K562 (cell line): ENCODE data around the gene TNFSF9. TPM values are rescaled to one million over a fixed set of nuclear protein-coding genes. Genes with fewer than 3 reads are reported as not detected.
A peak's percentile ranks its signal among the peaks of the same experiment; 100 is the strongest.

Experiments
- ATF2 ChIP-seq: sonication (generic); formaldehyde crosslinking; IDR thresholded peaks from 2 replicates; pipeline ENCODE4 v1.8.1; 2022; ENCODE audit warnings: missing genetic modification reagents
- COPS2 ChIP-seq: fragments of 450-650 bp; conservative IDR thresholded peaks from 2 replicates; pipeline ENCODE4 v1.6.1; 2016; ENCODE audit warnings: mild to moderate bottlenecking, moderate library complexity
- CTBP1 ChIP-seq: fragments of 450-650 bp; IDR thresholded peaks from 2 replicates; pipeline ENCODE4 v1.6.1; 2016; ENCODE audit warnings: borderline replicate concordance
- EP300 ChIP-seq: IDR thresholded peaks from 2 replicates; pipeline ENCODE4 v1.6.1; 2012; ENCODE audit warnings: low read length, improper control_type of control experiment
- ERF ChIP-seq: fragments of 450-650 bp; formaldehyde crosslinking; IDR thresholded peaks from 2 replicates; pipeline ENCODE4 v1.4.0; 2020; ENCODE audit warnings: mild to moderate bottlenecking, mixed read lengths
- FOXP1 ChIP-seq: sonication (generic); formaldehyde crosslinking; IDR thresholded peaks from 2 replicates; pipeline ENCODE4 v1.8.0; 2022; ENCODE audit warnings: mild to moderate bottlenecking, missing genetic modification reagents
- LEF1 ChIP-seq: fragments of 450-650 bp; IDR thresholded peaks from 2 replicates; pipeline ENCODE4 v1.6.1; 2016; ENCODE audit warnings: mild to moderate bottlenecking
- POU5F1 ChIP-seq: fragments of 150-350 bp; IDR thresholded peaks from 2 replicates; pipeline ENCODE4 v1.6.1; 2014; ENCODE audit warnings: borderline replicate concordance, low read length, low read depth, mild to moderate bottlenecking; ENCODE audit not compliant: partially characterized antibody
- RBBP5 ChIP-seq: fragments of 200-600 bp; sonication (generic); IDR thresholded peaks from 2 replicates; pipeline ENCODE4 v1.6.1; 2012; ENCODE audit warnings: borderline replicate concordance, mild to moderate bottlenecking, low read length, control low read depth, inconsistent platforms; ENCODE audit not compliant: insufficient read depth, poor library complexity, severe bottlenecking
- ZNF318 ChIP-seq, 2 experiments: fragments of 450-650 bp; IDR thresholded peaks; 2 replicates each; pipeline ENCODE4 v1.6.1; 2016; ENCODE audit warnings: mild to moderate bottlenecking in 2 of 2, borderline replicate concordance in 1 of 2, low read depth in 1 of 2, moderate library complexity in 1 of 2
- ZNF586 ChIP-seq: fragments of 450-650 bp; formaldehyde crosslinking; conservative IDR thresholded peaks from 2 replicates; pipeline ENCODE4 v1.4.0; 2020; ENCODE audit warnings: mild to moderate bottlenecking, moderate library complexity
- ZNF589 ChIP-seq: fragments of 200-800 bp; sonication (Bioruptor generic); IDR thresholded peaks from 2 replicates; pipeline ENCODE4 v1.6.1; 2016; ENCODE audit warnings: low read depth, missing genetic modification characterization, missing compliant biosample characterization
- polyA plus RNA-seq, 8 experiments: library from polyadenylated mRNA; depleted of rRNA in 4 of 8; stranded (reverse) in 5 of 8; unstranded in 3 of 8; fragments of >200 nt; fragmentation: Nextera tagmentation in 2 of 8; fragmentation: Illumina TruSeq in 1 of 8; extraction: Ambion mirVana in 2 of 8; extraction: Trizol in 1 of 8; gene quantifications; 2 replicates each; pipeline versions ENCODE4 v1.2.1 to v1.2.3, GENCODE V29; 2011 to 2014; ENCODE audit warnings: inconsistent platforms in 1 of 8, missing spikeins in 1 of 8
- total RNA-seq, 7 experiments: library from RNA; depleted of rRNA in 6 of 7; stranded (reverse); fragments of >200 nt in 6 of 7; fragmentation: Illumina TruSeq in 2 of 7; extraction: Trizol in 2 of 7; gene quantifications; 2 replicates each; pipeline versions ENCODE4 v1.2.1 to v1.2.3, GENCODE V29; 2011 to 2021; ENCODE audit warnings: low replicate concordance in 1 of 7

The TNFSF9 gene
- total and polyA plus RNA-seq, 9 of the 15 experiments (the other 6 are each of a cell fraction or from before 2014, with no cell fraction given), result 1.4 to 17.9 (median 6.5) TPM

- TF ChIP-seq POU5F1 (no peak), ZNF318 (IDR thresholded peaks at IDR 0.05; ENCODE audit: borderline replicate concordance in 1 of 2, low read depth in 1 of 2) (no peak), ERF (CRISPR knock-in tag) (no peak), FOXP1 (CRISPR knock-in tag) (no peak), EP300 (peak; percentile 34; the same call in 1 of the 2 replicates), ATF2 (CRISPR knock-in tag) (no peak), CTBP1 (peak; percentile 39; the same call in 1 of the 2 replicates), LEF1 (peak; percentile 58; the same call in 1 of the 2 replicates), RBBP5 (peak; percentile 36), ZNF589 (CRISPR knock-in tag) (no peak), ZNF586 (no peak), COPS2 (no peak)
Observed at GRCh38 chr19:6572217-6572616, 41.4 kb downstream of the TNFSF9 start (continued).
